IPS-18a (cell line): Measurements from ENCODE around the gene SRP14.

Experiments
- H3K27ac ChIP-seq: one replicate; pipeline ENCODE4 v1.5.1; 2013; ENCODE audit warnings: low read length
- H3K27me3 ChIP-seq: one replicate; pipeline ENCODE4 v1.6.1; 2013; ENCODE audit warnings: mild to moderate bottlenecking, low read length; ENCODE audit not compliant: control insufficient read depth, insufficient read depth
- H3K36me3 ChIP-seq: one replicate; pipeline ENCODE4 v1.6.1; 2013; ENCODE audit warnings: low read depth, low read length; ENCODE audit not compliant: control insufficient read depth
- H3K4me1 ChIP-seq: one replicate; pipeline ENCODE4 v1.6.1; 2013; ENCODE audit warnings: low read depth, low read length; ENCODE audit not compliant: control insufficient read depth
- H3K4me3 ChIP-seq: one replicate; pipeline ENCODE4 v1.5.1; 2013; ENCODE audit warnings: low read length
- H3K9ac ChIP-seq: one replicate; pipeline ENCODE4 v1.6.1; 2013; ENCODE audit warnings: mild to moderate bottlenecking, low read length, moderate library complexity
- H3K9me3 ChIP-seq: one replicate; pipeline ENCODE4 v1.6.1; 2013; ENCODE audit warnings: low read depth, low read length; ENCODE audit not compliant: control insufficient read depth

Gene SRP14

GRCh38 chr15:39987821-39988220 lies 51.2 kb downstream of the SRP14 start:
- Histone ChIP-seq H3K9me3 (no peaks in the 10 kb centered on the region), H3K4me1 (no peaks in the 10 kb centered on the region), H3K27ac (no peak overlapping the region), H3K9ac (no peak overlapping the region), H3K4me3 (no peak overlapping the region), H3K36me3 (peaks cover 67% of the 10 kb centered on the region), H3K27me3 (no peaks in the 10 kb centered on the region)
